Neural progenitor cell (in vitro differentiated cells): ENCODE results near the gene JAKMIP2.

Experiments
- EZH2 ChIP-seq: fragments of 200-600 bp; sonication (generic); IDR thresholded peaks from 2 replicates; pipeline ENCODE4 v1.6.1; 2017; ENCODE audit warnings: antibody characterized with exemption, mild to moderate bottlenecking, moderate library complexity
- EZH2phosphoT487 ChIP-seq: fragments of 200-600 bp; sonication (generic); IDR thresholded peaks from 2 replicates; pipeline ENCODE4 v1.6.1; 2017; ENCODE audit warnings: antibody characterized with exemption
- TF ChIP-seq, protein P1 (sequence below): fragments of 200-600 bp; sonication (generic); IDR thresholded peaks from 2 replicates; pipeline ENCODE4 v1.5.1; 2017; ENCODE audit warnings: antibody characterized with exemption, mild to moderate bottlenecking

DNA sequence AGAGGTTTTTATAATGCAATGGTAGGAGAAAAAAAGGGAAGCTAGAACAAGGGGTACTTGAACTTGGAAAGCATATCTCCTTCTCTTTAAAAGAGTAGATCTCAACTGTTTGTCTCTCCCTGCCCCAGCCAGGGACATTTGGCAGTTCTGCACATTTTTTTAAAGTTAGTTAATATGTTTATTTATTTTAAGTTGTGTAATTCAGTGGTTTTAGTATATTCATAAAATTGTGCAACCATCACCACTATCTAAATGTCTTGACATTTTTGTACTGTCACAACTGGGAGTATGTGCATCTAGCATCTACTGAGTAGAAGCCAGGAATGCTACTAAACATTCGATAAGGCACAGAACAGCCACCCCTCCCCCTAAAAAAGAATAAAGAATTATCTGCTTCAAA lies 169.2 kb downstream of the JAKMIP2 start:
- TF ChIP-seq, protein P1, sequence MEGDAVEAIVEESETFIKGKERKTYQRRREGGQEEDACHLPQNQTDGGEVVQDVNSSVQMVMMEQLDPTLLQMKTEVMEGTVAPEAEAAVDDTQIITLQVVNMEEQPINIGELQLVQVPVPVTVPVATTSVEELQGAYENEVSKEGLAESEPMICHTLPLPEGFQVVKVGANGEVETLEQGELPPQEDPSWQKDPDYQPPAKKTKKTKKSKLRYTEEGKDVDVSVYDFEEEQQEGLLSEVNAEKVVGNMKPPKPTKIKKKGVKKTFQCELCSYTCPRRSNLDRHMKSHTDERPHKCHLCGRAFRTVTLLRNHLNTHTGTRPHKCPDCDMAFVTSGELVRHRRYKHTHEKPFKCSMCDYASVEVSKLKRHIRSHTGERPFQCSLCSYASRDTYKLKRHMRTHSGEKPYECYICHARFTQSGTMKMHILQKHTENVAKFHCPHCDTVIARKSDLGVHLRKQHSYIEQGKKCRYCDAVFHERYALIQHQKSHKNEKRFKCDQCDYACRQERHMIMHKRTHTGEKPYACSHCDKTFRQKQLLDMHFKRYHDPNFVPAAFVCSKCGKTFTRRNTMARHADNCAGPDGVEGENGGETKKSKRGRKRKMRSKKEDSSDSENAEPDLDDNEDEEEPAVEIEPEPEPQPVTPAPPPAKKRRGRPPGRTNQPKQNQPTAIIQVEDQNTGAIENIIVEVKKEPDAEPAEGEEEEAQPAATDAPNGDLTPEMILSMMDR, result no peak
- no peak for TF ChIP-seq EZH2
- no peak for TF ChIP-seq EZH2phosphoT487
